H9 (cell line): ENCODE results near the gene NRXN2. TPM values are rescaled to one million over a fixed set of nuclear protein-coding genes. Genes with fewer than 3 reads are reported as not detected.

Experiments
- DNase-seq: peaks from one replicate; pipeline ENCODE4 v3.0.0-alpha.2; 2017
- H2AFZ ChIP-seq: one replicate; pipeline ENCODE4 v1.6.1; 2013; ENCODE audit warnings: mild to moderate bottlenecking, low read length, control low read depth, moderate library complexity
- H2AK5ac ChIP-seq: 2 replicates; pipeline ENCODE4 v1.6.1; 2013; ENCODE audit warnings: low read length, control low read depth, mixed read lengths; ENCODE audit not compliant: insufficient read length
- H2BK120ac ChIP-seq: one replicate; pipeline ENCODE4 v1.6.1; 2013; ENCODE audit warnings: low read depth, mild to moderate bottlenecking, low read length, control low read depth, inconsistent platforms; ENCODE audit not compliant: poor library complexity, severe bottlenecking
- H2BK12ac ChIP-seq: 2 replicates; pipeline ENCODE4 v1.6.1; 2013; ENCODE audit warnings: low read length, control low read depth, mixed read lengths, low read depth; ENCODE audit not compliant: insufficient read length
- H2BK15ac ChIP-seq: 2 replicates; pipeline ENCODE4 v1.6.1; 2013; ENCODE audit warnings: low read depth, low read length, control low read depth
- H2BK20ac ChIP-seq: one replicate; pipeline ENCODE4 v1.6.1; 2013; ENCODE audit warnings: low read depth, mild to moderate bottlenecking, low read length, control low read depth, inconsistent platforms; ENCODE audit not compliant: poor library complexity, severe bottlenecking
- H2BK5ac ChIP-seq: 2 replicates; pipeline ENCODE4 v1.6.1; 2013; ENCODE audit warnings: low read length, control low read depth, mixed read lengths; ENCODE audit not compliant: insufficient read length
- H3K14ac ChIP-seq: 2 replicates; pipeline ENCODE4 v1.6.1; 2013; ENCODE audit warnings: low read length, control low read depth; ENCODE audit not compliant: insufficient read depth
- H3K18ac ChIP-seq: 2 replicates; pipeline ENCODE4 v1.6.1; 2013; ENCODE audit warnings: low read depth, mild to moderate bottlenecking, mixed read lengths, low read length, control low read depth; ENCODE audit not compliant: insufficient read length
- H3K23ac ChIP-seq: 2 replicates; pipeline ENCODE4 v1.6.1; 2013; ENCODE audit warnings: low read length, control low read depth, mixed read lengths, low read depth; ENCODE audit not compliant: insufficient read length
- H3K23me2 ChIP-seq: 2 replicates; pipeline ENCODE4 v1.6.1; 2013; ENCODE audit warnings: low read depth, mild to moderate bottlenecking, mixed read lengths, low read length, control low read depth; ENCODE audit not compliant: insufficient read length, poor library complexity, severe bottlenecking
- H3K27ac ChIP-seq: 2 replicates; pipeline ENCODE4 v1.5.1; 2013; ENCODE audit warnings: low read length, control low read depth, mixed read lengths, low read depth; ENCODE audit not compliant: insufficient read length
- H3K27me3 ChIP-seq: 2 replicates; pipeline ENCODE4 v1.6.1; 2013; ENCODE audit warnings: low read length, control low read depth, inconsistent platforms; ENCODE audit not compliant: insufficient read depth
- H3K4ac ChIP-seq: 2 replicates; pipeline ENCODE4 v1.6.1; 2013; ENCODE audit warnings: low read depth, mild to moderate bottlenecking, control low read depth, inconsistent platforms, low read length, moderate library complexity
- H3K4me1 ChIP-seq: 2 replicates; pipeline ENCODE4 v1.6.1; 2013; ENCODE audit warnings: low read length, control low read depth, inconsistent platforms; ENCODE audit not compliant: insufficient read depth
- H3K4me2 ChIP-seq: 2 replicates; pipeline ENCODE4 v1.6.1; 2013; ENCODE audit warnings: low read length, control low read depth, mixed read lengths; ENCODE audit not compliant: insufficient read length, insufficient read depth
- H3K56ac ChIP-seq: 2 replicates; pipeline ENCODE4 v1.6.1; 2013; ENCODE audit warnings: low read depth, mild to moderate bottlenecking, mixed read lengths, low read length, control low read depth; ENCODE audit not compliant: insufficient read length
- H3K79me1 ChIP-seq: 2 replicates; pipeline ENCODE4 v1.6.1; 2013; ENCODE audit warnings: low read depth, mild to moderate bottlenecking, moderate library complexity, low read length, control low read depth, inconsistent platforms; ENCODE audit not compliant: insufficient read depth, poor library complexity, severe bottlenecking
- H3K79me2 ChIP-seq: 2 replicates; pipeline ENCODE4 v1.6.1; 2013; ENCODE audit warnings: low read length, control low read depth, inconsistent platforms; ENCODE audit not compliant: insufficient read depth
- H3K9ac ChIP-seq: 2 replicates; pipeline ENCODE4 v1.6.1; 2013; ENCODE audit warnings: low read length, control low read depth, mixed read lengths; ENCODE audit not compliant: insufficient read length; ENCODE audit errors: extremely low read depth
- H3K9me3 ChIP-seq: one replicate; pipeline ENCODE4 v1.6.1; 2013; ENCODE audit warnings: low read depth, low read length, inconsistent platforms; ENCODE audit not compliant: control insufficient read depth
- H3T11ph ChIP-seq: one replicate; pipeline ENCODE4 v1.6.1; 2013; ENCODE audit warnings: mild to moderate bottlenecking, low read length, control low read depth, inconsistent platforms
- H4K20me1 ChIP-seq: one replicate; pipeline ENCODE4 v1.6.1; 2013; ENCODE audit not compliant: control insufficient read depth, insufficient read length, insufficient read depth
- H4K5ac ChIP-seq: 2 replicates; pipeline ENCODE4 v1.6.1; 2013; ENCODE audit warnings: low read depth, mild to moderate bottlenecking, mixed read lengths, low read length, control low read depth; ENCODE audit not compliant: insufficient read length
- H4K8ac ChIP-seq: replicated peaks from 2 replicates; pipeline ENCODE4 v1.6.1; 2013; ENCODE audit warnings: low read length, control low read depth, mixed read lengths, low read depth; ENCODE audit not compliant: insufficient read length
- H4K91ac ChIP-seq: 2 replicates; pipeline ENCODE4 v1.6.1; 2013; ENCODE audit warnings: low read depth, mild to moderate bottlenecking, moderate library complexity, mixed read lengths, low read length, control low read depth; ENCODE audit not compliant: insufficient read length
- H3K27ac Mint-ChIP-seq, 3 experiments: 2 replicates in 2 of 3; 3 replicates in 1 of 3; pipeline ENCODE4 v1.8.0; 2020 to 2021; ENCODE audit warnings: mixed read lengths in 3 of 3, mild to moderate bottlenecking in 1 of 3, moderate library complexity in 1 of 3
- H3K27me3 Mint-ChIP-seq: 2 replicates; pipeline ENCODE4 v1.8.0; 2021; ENCODE audit warnings: low read depth, mild to moderate bottlenecking, moderate library complexity, mixed read lengths
- H3K36me3 Mint-ChIP-seq, 3 experiments: 2 replicates in 2 of 3; 3 replicates in 1 of 3; pipeline ENCODE4 v1.8.0; 2020 to 2021; ENCODE audit warnings: low read depth in 3 of 3, mixed read lengths in 3 of 3; ENCODE audit not compliant: insufficient read depth in 1 of 3
- H3K4me1 Mint-ChIP-seq, 2 experiments: 2 replicates each; pipeline ENCODE4 v1.8.0; 2020; ENCODE audit warnings: mixed read lengths in 2 of 2
- H3K4me3 Mint-ChIP-seq, 2 experiments: 2 replicates in 1 of 2; 3 replicates in 1 of 2; pipeline ENCODE4 v1.8.0; 2020 to 2021; ENCODE audit warnings: mild to moderate bottlenecking in 2 of 2, mixed read lengths in 2 of 2, moderate library complexity in 1 of 2
- H3K9me3 Mint-ChIP-seq, 2 experiments: 2 replicates in 1 of 2; 3 replicates in 1 of 2; pipeline ENCODE4 v1.8.0; 2020; ENCODE audit warnings: mild to moderate bottlenecking in 2 of 2, mixed read lengths in 2 of 2, moderate library complexity in 1 of 2
- WGBS: extraction: QIAGEN DNeasy Blood & Tissue Kit; methylation state at CpG from one replicate; pipeline ENCODE4 v1.1.7; 2013; ENCODE audit warnings: missing lambda C conversion rate, low lambda C conversion rate, mixed read lengths; ENCODE audit not compliant: insufficient read length; ENCODE audit errors: extremely low coverage; 5-methylcytosine and 5-hydroxymethylcytosine counted together
- total RNA-seq: library from RNA; stranded (reverse); gene quantifications from 2 replicates; pipeline ENCODE4 v1.2.1, GENCODE V29; 2021
- TF ChIP-seq, protein P1 (sequence below): fragments of 200-600 bp; sonication (generic); conservative IDR thresholded peaks from 3 replicates; pipeline ENCODE4 v1.8.0; 2021; ENCODE audit warnings: antibody characterized with exemption, mild to moderate bottlenecking

Gene NRXN2
- total RNA-seq, 1 experiment from 2014 or later: 3.9 TPM

DNA sequence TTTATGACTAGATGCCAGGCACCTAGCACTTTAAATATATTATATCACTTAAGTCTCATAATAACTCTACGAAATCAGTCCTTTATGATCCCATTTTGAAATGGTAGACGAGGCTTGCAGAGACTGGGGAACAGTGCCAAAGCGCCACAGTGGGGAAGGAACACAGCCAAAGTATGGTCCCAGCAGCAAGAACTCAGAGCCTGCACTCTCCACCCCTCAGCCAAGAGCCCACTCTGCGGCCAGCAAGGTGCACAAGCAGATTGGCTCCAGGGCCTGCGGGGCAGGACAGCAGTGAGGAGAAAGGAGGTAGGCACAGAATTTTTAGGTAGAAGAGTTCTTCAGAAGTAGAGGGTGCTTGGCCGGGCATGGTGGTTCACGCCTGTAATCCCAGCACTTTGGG, 61.4 kb downstream of the NRXN2 start:
- H2BK20ac ChIP-seq: no peak overlapping the region
- Mint-ChIP-seq H3K27ac (no peak overlapping the region; a peak in 1 of 7 replicates), H3K4me1 (peaks cover 2 to 16% of the 10 kb centered on the region in 2 experiments), H3K27me3 (peaks cover 5% of the 10 kb centered on the region; the same call in 1 of the 2 replicates), H3K9me3 (no peaks in the 10 kb centered on the region), H3K4me3 (no peak overlapping the region), H3K36me3 (no peaks in the 10 kb centered on the region; a peak in 2 of 7 replicates)
- H4K20me1 ChIP-seq: no peaks in the 10 kb centered on the region
- no peak overlapping the region for H3T11ph ChIP-seq
- H2BK120ac ChIP-seq: no peak overlapping the region
- H3K4me1 ChIP-seq: no peaks in the 10 kb centered on the region
- no peak overlapping the region for H2AK5ac ChIP-seq
- H3K79me2 ChIP-seq: no peaks in the 10 kb centered on the region
- no peak overlapping the region for H3K9ac ChIP-seq
- no peak overlapping the region for H3K23ac ChIP-seq
- H2BK12ac ChIP-seq: no peak overlapping the region
- H3K4me2 ChIP-seq: no peak overlapping the region
- no peak overlapping the region for H4K5ac ChIP-seq
- no peak overlapping the region for H4K8ac ChIP-seq
- H3K56ac ChIP-seq: no peak overlapping the region
- no peak overlapping the region for H3K18ac ChIP-seq
- H2AFZ ChIP-seq: no peak overlapping the region
- no peak overlapping the region for H3K14ac ChIP-seq
- WGBS: no CpG with 5 or more reads among the region's 7 CpGs
- no peaks in the 10 kb centered on the region for H3K23me2 ChIP-seq
- H3K4ac ChIP-seq: no peak overlapping the region
- H3K79me1 ChIP-seq: no peaks in the 10 kb centered on the region
- no peak for DNase-seq
- H2BK15ac ChIP-seq: no peak overlapping the region
- no peaks in the 10 kb centered on the region for H3K27me3 ChIP-seq
- no peak overlapping the region for H2BK5ac ChIP-seq
- TF ChIP-seq, protein P1, sequence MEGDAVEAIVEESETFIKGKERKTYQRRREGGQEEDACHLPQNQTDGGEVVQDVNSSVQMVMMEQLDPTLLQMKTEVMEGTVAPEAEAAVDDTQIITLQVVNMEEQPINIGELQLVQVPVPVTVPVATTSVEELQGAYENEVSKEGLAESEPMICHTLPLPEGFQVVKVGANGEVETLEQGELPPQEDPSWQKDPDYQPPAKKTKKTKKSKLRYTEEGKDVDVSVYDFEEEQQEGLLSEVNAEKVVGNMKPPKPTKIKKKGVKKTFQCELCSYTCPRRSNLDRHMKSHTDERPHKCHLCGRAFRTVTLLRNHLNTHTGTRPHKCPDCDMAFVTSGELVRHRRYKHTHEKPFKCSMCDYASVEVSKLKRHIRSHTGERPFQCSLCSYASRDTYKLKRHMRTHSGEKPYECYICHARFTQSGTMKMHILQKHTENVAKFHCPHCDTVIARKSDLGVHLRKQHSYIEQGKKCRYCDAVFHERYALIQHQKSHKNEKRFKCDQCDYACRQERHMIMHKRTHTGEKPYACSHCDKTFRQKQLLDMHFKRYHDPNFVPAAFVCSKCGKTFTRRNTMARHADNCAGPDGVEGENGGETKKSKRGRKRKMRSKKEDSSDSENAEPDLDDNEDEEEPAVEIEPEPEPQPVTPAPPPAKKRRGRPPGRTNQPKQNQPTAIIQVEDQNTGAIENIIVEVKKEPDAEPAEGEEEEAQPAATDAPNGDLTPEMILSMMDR: no peak
- H3K27ac ChIP-seq: no peak overlapping the region
- no peak overlapping the region for H4K91ac ChIP-seq
- H3K9me3 ChIP-seq: no peaks in the 10 kb centered on the region
